ENCODE measurements around the gene PHACTR1. TPM values are rescaled to one million over a fixed set of nuclear protein-coding genes. Genes with fewer than 3 reads are reported as not detected.

PHACTR1 gene
- total RNA-seq, 1 donor from 2014 or later, result 50.7 TPM

GRCh38 chr6:13260101-13260598 lies 543.6 kb downstream of the PHACTR1 start:
- no peak for TF ChIP-seq CTCF (IDR thresholded peaks at IDR 0.05; ENCODE audit: partially characterized antibody, unreplicated experiment)
- peaks cover 8% of the 10 kb centered on the region for H3K36me3 Mint-ChIP-seq (ENCODE audit: unreplicated experiment)
- H3K4me3 Mint-ChIP-seq (ENCODE audit: unreplicated experiment), result no peak overlapping the region
- H3K27me3 Mint-ChIP-seq (ENCODE audit: unreplicated experiment), result peaks cover 4% of the 10 kb centered on the region
- no peaks in the 10 kb centered on the region for H3K9me3 Mint-ChIP-seq (ENCODE audit: unreplicated experiment)
- H3K27ac Mint-ChIP-seq (ENCODE audit: unreplicated experiment), result no peak overlapping the region
- no peaks in the 10 kb centered on the region for H3K4me1 Mint-ChIP-seq (ENCODE audit: low read depth, unreplicated experiment)
- DNase-seq, result no peak

GRCh38 chr6:13260831-13261230 lies 544.3 kb downstream of the PHACTR1 start:
- Mint-ChIP-seq H3K27me3 (ENCODE audit: unreplicated experiment) (peaks cover 2% of the 10 kb centered on the region), H3K4me3 (ENCODE audit: unreplicated experiment) (no peak overlapping the region), H3K9me3 (ENCODE audit: unreplicated experiment) (no peaks in the 10 kb centered on the region), H3K27ac (ENCODE audit: unreplicated experiment) (no peak overlapping the region), H3K4me1 (ENCODE audit: low read depth, unreplicated experiment) (no peaks in the 10 kb centered on the region), H3K36me3 (ENCODE audit: unreplicated experiment) (peaks cover 8% of the 10 kb centered on the region)
- TF ChIP-seq CTCF (IDR thresholded peaks at IDR 0.05; ENCODE audit: partially characterized antibody, unreplicated experiment), result no peak
- DNase-seq, result no peak

- DNase-seq, result no peak
- peaks cover 10% of the 10 kb centered on the region for H3K36me3 Mint-ChIP-seq (ENCODE audit: unreplicated experiment)
- no peak overlapping the region for H3K4me3 Mint-ChIP-seq (ENCODE audit: unreplicated experiment)
- TF ChIP-seq CTCF (IDR thresholded peaks at IDR 0.05; ENCODE audit: partially characterized antibody, unreplicated experiment), result no peak
- H3K9me3 Mint-ChIP-seq (ENCODE audit: unreplicated experiment), result no peaks in the 10 kb centered on the region
- peaks cover 2% of the 10 kb centered on the region for H3K27me3 Mint-ChIP-seq (ENCODE audit: unreplicated experiment)
- no peaks in the 10 kb centered on the region for H3K4me1 Mint-ChIP-seq (ENCODE audit: low read depth, unreplicated experiment)
- no peak overlapping the region for H3K27ac Mint-ChIP-seq (ENCODE audit: unreplicated experiment)
Measured at GRCh38 chr6:13261464-13261994, 545.0 kb downstream of the PHACTR1 start.

- Mint-ChIP-seq H3K27me3 (ENCODE audit: unreplicated experiment) (peaks cover 4% of the 10 kb centered on the region), H3K36me3 (ENCODE audit: unreplicated experiment) (peaks cover 15% of the 10 kb centered on the region), H3K4me3 (ENCODE audit: unreplicated experiment) (no peak overlapping the region), H3K27ac (ENCODE audit: unreplicated experiment) (no peak overlapping the region), H3K4me1 (ENCODE audit: low read depth, unreplicated experiment) (no peaks in the 10 kb centered on the region), H3K9me3 (ENCODE audit: unreplicated experiment) (peaks cover 5% of the 10 kb centered on the region)
- DNase-seq, result no peak
- no peak for TF ChIP-seq CTCF (IDR thresholded peaks at IDR 0.05; ENCODE audit: partially characterized antibody, unreplicated experiment)
Measured at GRCh38 chr6:13262302-13263230, 546.0 kb downstream of the PHACTR1 start.

GRCh38 chr6:13263669-13264068 lies 547.1 kb downstream of the PHACTR1 start:
- DNase-seq, result no peak
- Mint-ChIP-seq H3K4me1 (ENCODE audit: low read depth, unreplicated experiment) (no peaks in the 10 kb centered on the region), H3K9me3 (ENCODE audit: unreplicated experiment) (peaks cover 6% of the 10 kb centered on the region), H3K27ac (ENCODE audit: unreplicated experiment) (no peak overlapping the region), H3K27me3 (ENCODE audit: unreplicated experiment) (peaks cover 4% of the 10 kb centered on the region), H3K4me3 (ENCODE audit: unreplicated experiment) (no peak overlapping the region), H3K36me3 (ENCODE audit: unreplicated experiment) (peaks cover 16% of the 10 kb centered on the region)
- no peak for TF ChIP-seq CTCF (IDR thresholded peaks at IDR 0.05; ENCODE audit: partially characterized antibody, unreplicated experiment)

All from glutamatergic neuron (in vitro differentiated cells).